Hepatic stellate cell (primary cell): ENCODE results near the gene FOXO4.

Experiments
- DNase-seq: peaks from one replicate; pipeline ENCODE4 v3.0.0; 2011; ENCODE audit warnings: low spot score

FOXO4 gene

DNA sequence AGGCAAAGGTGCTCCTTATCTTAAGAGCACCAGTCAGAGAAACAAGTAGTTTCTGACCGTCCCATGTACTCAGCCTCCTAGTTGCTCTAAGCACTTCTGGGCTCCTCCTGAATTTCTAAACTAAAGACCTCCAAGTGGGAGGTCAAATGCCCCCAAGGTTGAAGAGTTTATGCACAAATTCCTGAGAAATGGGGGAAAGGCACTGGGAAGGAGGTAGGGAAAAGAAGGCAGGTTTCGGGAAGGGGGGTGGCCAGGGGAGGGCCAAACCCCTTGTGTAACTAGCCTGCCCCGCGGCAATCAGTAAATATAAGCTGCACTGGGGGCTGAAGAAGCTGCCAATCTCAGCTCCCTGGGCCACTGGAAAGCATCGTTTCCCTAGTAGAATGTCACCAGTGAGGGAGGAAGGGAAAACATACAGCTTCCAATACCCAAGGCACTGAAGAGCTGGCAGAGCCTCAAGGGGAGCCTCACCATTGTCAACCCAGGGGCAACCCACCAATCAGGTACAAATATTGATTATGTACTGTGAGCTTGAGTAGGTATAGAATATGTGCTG lies 3.4 kb downstream of the FOXO4 start:
- no peak for DNase-seq

- no peak for DNase-seq
Measured at GRCh38 chrX:71099736-71100135, 4.1 kb downstream of the FOXO4 start.

DNA sequence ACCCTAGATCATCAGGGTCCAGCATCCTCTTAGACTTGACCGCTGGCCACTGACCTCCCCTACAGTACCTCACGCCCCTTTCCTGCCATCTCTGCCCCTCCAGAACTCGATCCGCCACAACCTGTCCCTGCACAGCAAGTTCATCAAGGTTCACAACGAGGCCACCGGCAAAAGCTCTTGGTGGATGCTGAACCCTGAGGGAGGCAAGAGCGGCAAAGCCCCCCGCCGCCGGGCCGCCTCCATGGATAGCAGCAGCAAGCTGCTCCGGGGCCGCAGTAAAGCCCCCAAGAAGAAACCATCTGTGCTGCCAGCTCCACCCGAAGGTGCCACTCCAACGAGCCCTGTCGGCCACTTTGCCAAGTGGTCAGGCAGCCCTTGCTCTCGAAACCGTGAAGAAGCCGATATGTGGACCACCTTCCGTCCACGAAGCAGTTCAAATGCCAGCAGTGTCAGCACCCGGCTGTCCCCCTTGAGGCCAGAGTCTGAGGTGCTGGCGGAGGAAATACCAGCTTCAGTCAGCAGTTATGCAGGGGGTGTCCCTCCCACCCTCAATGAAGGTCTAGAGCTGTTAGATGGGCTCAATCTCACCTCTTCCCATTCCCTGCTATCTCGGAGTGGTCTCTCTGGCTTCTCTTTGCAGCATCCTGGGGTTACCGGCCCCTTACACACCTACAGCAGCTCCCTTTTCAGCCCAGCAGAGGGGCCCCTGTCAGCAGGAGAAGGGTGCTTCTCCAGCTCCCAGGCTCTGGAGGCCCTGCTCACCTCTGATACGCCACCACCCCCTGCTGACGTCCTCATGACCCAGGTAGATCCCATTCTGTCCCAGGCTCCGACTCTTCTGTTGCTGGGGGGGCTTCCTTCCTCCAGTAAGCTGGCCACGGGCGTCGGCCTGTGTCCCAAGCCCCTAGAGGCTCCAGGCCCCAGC lies 5.2 kb downstream of the FOXO4 start:
- DNase-seq, result no peak

- DNase-seq, result no peak
Measured at GRCh38 chrX:71102292-71102691, 6.6 kb downstream of the FOXO4 start.

GRCh38 chrX:71103110-71103983 lies 7.7 kb downstream of the FOXO4 start:
- DNase-seq, result no peak

DNA sequence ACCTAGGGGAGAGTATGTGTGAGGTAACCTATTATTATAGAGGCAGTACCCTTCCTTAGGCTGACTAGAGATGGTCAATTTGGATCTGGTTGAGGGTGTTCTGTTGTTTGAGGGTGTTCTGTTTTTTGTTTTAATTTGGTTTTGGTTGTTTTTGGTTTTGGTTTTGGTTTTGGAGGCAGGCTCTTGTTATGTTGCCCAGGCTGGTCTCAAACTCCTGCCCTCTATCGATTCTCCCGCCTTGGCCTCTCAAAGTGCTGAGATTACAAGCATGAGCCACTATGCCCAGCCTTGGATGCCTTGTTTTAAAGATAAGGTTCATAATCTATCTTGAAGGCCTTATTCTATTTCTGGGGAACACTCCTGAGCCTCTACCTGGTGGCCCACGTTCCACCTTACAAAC lies 10.0 kb downstream of the FOXO4 start:
- no peak for DNase-seq

- DNase-seq, result no peak
Measured at GRCh38 chrX:71106427-71106826, 10.8 kb downstream of the FOXO4 start, which contains the start of gene CXorf65. CXorf65 (minus strand) TSS chrX:71106740; CDS start chrX:71106556, 184 bp downstream.

GRCh38 chrX:71107245-71107644 lies 11.6 kb downstream of the FOXO4 start:
- no peak for DNase-seq

DNA sequence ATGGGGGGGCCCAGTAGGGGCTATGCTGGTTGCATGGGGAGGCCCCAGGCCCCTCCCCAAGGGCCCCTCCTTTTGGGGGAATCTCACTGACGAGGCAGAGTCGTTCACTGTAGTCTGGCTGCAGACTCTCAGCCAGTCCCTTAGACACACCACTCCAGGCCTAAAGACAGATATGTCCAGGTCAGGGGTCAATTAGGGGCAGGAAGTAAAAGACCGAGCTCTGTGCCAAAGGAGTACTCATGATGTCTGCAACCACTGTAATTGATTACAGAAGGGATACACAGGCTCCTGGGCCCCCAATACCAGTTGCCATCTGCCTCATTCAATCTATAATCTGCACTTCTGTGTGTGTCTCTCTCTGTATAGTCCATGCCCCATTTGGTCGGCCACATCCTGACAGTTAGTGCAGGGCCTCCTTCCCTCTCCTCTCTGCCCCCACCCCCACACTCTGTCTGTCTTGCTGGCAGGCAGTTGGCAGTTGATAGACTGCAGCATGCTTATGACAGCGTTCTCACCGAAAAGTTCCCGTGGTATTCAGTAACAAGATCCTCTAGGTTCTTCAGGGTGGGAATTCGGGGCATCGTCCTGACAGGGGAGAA lies 12.2 kb downstream of the FOXO4 start:
- DNase-seq, result no peak

DNA sequence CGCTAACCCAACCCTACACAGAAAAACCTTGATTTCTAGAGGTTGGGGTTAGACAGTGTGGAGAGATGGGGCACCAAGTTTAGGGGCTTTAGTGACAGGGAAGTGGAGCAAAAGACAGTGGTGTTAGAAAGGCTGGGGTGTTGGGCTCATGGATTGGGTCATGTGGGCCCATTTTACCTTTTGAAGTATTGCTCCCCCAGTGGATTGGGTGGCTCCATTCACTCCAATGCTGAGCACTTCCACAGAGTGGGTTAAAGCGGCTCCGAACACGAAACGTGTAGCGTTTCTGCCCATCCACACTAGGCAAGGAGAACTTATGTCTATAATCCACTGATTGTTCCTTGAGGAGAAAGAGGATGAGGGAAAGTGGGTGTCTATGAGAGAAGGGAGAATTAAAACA lies 13.4 kb downstream of the FOXO4 start:
- no peak for DNase-seq

- DNase-seq, result no peak
Measured at GRCh38 chrX:71111141-71111843, 15.6 kb downstream of the FOXO4 start, which contains the start of gene IL2RG. IL2RG (minus strand) TSS chrX:71111577; CDS start chrX:71111539, 38 bp downstream.

- no peak for DNase-seq
Measured at GRCh38 chrX:71111921-71112431, 16.3 kb downstream of the FOXO4 start.

DNA sequence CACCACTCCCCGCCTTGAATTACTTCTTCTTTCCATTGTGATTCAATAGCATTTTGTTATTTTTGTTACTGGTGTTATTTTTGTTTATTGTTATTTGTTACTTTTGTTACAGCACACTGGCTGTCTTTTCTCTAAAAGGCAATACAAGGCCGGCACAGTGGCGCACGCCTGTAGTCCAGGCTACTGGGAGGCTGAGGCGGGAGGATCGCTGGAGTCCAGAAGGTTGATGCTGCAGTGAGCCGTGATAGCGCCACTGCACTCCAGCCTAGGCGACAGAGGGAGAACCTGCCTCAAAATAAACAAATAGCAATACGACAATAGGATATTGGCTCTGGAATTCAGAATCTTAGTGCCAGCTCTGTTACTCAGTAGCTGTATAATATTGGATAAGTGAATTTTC lies 21.7 kb downstream of the FOXO4 start:
- DNase-seq, result no peak

- DNase-seq, result peak; percentile 75
Measured at GRCh38 chrX:71118032-71118984, 22.7 kb downstream of the FOXO4 start, which contains the start of gene MED12. MED12 (plus strand) TSS chrX:71118596; CDS start chrX:71118755, 159 bp downstream.

DNA sequence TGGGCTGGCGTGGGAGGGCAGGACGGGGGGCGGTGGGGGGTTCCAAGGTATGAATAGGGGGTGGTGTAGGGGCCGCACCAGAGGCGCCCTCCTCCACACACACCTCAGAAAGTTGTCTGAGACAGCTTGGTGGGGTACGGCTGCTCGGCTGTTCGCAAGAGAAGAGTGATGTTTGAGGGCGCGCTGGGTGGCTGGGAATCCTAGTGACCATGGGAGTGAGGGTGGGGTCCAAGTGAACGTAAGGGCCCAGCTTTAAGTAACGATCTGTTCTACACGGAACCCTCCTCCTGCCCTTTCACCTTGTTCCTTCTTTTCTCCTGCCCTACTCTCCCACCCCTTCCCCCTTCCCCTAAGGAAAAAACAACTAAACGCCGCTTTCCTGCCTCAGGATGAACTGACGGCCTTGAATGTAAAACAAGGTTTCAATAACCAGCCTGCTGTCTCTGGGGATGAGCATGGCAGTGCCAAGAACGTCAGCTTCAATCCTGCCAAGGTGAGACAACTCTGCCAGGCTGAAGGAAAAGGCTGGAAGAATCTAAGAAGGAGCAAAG lies 23.4 kb downstream of the FOXO4 start:
- no peak for DNase-seq

DNA sequence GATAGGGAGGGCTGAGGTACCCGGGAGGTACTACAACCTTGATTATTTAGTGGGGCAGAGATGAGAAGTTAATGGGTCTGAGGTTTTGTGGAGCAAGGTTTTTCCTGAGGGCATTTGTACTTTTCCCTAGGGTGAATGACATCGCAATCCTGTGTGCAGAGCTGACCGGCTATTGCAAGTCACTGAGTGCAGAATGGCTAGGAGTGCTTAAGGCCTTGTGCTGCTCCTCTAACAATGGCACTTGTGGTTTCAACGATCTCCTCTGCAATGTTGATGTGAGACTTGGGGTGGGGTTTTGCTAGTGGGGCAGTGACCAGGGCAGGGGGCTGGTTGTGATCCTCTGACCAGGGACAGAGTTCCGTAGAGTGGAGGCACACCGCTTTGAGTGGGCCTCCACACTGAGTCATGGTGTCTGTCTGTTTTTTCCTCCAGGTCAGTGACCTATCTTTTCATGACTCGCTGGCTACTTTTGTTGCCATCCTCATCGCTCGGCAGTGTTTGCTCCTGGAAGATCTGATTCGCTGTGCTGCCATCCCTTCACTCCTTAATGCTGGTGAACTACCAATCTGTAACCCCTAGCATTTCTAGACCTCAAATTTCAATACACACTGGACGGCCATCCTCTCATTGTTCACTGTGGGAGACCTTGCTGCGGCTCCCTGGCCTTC lies 32.6 kb downstream of the FOXO4 start:
- DNase-seq, result no peak

GRCh38 chrX:71128915-71129765 lies 33.5 kb downstream of the FOXO4 start:
- peak; percentile 71 for DNase-seq

DNA sequence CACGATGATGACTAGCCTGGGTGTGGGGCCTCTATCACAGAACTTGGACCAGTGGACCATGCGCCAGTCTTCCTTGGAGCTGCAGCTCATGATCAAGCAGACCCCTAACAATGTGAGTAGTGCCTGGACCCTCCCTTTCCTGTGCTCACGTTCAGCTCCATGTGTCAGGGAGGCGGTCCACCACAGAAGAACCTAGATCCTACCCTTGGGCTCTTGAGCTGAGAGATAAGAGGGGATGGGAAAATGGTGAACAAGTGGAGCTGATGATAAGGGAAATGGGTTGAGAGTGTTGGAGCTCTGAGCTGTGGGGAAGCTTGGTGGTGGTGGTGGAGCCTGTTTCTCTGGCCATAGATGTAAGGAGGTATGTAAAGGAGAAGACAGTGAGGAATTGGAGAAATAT lies 35.9 kb downstream of the FOXO4 start:
- DNase-seq, result no peak
